Measurements from ENCODE around the gene YWHAE.
"Not testable (repeated sequence)": the region's sequence is repeated elsewhere in the genome, so short reads cannot be mapped to it uniquely, and the experiment has no call there.

YWHAE gene

GRCh38 chr17:1324201-1324771 is 75.7 kb downstream of the YWHAE start:
- no peak for DNase-seq

DNA sequence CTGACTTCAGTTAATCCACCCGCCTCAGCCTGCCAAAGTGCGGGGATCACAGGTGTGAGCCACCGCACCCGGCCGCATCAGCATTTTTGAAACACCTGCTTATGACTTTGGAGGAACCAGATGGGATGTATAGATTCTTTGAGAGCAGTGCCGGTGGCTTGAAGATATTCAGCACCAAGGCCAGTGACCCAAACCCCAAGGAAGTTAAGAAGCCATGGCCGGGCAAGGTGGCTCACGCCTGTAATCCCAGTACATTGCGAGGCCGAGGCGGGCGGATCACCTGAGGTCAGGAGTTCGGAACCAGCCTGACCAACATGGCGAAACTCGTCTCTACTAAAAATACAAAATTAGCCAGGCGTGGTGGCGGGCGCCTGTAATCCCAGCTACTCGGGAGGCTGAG is 76.7 kb downstream of the YWHAE start:
- DNase-seq = no peak

GRCh38 chr17:1322480-1322879 is 77.5 kb downstream of the YWHAE start:
- no peak for DNase-seq

DNA sequence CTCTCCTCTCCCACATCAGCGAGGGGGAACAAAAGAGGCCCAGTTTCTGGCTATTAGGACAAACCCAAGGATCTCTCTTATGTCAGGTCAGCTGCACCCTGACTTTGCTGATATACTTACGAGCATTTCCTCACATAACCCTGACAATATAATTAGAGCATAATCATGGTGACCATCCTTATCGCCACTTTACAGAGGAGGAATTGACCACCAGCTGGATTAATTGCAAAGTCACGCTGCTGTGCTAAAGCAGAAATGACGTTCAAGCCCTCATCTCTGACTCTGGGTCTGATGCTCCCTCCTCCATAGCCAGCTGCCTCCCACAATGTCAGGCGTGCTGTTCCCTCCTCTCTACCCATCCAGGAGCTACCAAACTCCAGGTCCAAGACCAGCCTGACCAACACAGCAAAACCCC is 78.0 kb downstream of the YWHAE start:
- no peak for DNase-seq

DNA sequence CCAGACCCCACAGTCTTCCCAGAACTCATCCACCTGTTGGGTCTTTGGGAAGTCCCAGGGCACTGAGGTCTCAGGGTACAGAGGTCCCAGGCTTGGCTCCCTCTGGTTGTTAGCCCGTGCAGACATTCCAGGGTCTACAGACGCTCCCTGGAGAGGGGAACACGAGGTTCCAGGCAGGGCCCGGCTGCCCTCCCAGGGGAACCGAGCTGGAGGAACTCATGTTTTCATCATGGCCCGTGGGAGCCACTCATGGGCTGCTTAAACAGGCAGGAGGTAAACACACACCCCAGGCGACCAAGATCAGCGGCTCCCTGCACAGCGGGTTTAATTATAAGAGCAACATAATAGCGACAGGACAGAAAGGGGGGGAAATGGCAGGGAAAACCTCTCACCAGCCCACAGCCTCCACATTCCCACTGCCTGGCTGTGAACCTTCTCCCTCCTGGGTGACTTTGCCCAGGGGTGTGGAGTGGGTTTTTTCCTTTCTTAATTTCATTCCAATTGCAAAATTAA is 84.1 kb downstream of the YWHAE start:
- no peak for DNase-seq

- DNase-seq = no peak
Measured at GRCh38 chr17:1315409-1315808, 84.6 kb downstream of the YWHAE start.

- DNase-seq = no peak
Measured at GRCh38 chr17:1313270-1314005, 86.6 kb downstream of the YWHAE start.

- DNase-seq = peak; percentile 15
Measured at GRCh38 chr17:1312261-1312870, 87.7 kb downstream of the YWHAE start.

GRCh38 chr17:1307829-1308228 is 92.2 kb downstream of the YWHAE start:
- not testable (repeated sequence) for DNase-seq

DNA sequence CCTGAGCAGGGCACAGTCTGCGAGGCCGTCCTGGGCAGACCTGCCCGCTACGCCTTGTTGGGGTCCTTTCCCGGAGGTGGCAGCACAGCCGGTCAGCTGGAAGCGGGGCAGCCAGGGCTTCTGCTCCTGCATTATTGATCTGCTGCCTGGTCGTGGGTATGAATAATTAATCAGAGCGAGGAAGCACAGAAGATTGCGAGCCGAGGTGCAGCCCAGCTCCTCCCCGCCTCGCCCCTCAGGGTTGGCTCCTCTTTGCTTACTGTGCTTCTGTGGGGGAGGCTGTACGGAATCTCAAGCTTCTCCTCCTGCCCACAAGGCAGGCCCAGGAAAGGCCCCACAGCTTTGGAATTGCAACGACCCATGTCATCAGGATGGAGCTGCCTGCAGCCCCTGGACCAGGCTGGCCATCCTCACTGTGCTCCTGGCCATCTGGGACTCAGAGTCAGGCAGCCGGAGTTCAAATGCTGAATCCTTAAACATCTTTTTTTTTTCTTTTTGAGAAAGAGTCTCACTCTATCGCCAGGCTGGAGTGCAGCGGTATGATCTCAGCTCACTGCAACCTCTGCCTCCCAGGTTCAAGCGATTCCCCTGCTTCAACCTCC is 95.0 kb downstream of the YWHAE start:
- DNase-seq = no peak

GRCh38 chr17:1304522-1304921 is 95.5 kb downstream of the YWHAE start:
- no peak for DNase-seq

DNA sequence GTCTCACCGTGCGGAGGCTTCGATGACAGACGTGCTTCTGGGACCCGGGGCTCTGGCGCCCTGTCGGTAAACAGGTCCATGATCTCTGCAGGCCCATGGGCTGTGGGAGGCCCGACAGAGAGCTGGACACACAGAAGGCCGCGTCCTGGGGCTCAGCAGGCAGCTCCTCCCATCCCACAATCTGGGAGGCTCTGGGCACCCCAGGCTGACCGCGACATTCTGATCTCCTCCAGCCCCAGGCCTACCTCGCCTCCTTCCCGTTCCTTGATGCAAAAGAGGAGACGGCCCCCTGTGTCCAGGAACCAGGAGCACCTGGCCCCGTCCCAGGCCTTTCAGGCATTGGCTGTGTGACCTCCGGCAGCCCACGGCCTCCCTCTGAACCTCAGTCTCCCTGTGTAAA is 97.3 kb downstream of the YWHAE start:
- no peak for DNase-seq

DNA sequence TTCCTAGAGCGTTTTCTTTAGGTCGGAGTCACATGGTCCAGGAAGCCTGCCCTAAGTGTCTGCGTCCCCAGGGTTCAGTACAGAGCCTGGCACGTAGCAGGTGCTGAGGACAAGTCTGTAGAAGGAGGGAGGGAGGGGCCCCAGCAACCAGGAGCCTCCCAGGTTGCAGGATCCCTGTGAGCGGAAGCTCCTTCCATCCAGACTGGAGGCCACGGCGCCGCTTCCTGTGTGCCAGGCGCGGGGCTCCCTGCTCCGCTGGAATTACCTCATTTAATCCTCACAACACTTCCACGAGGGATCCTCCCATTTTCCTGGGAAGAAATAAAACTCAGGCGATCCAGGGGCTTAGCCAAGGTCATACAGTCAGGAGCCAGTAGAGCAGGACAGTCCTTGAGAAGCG is 98.5 kb downstream of the YWHAE start:
- no peak for DNase-seq

DNA sequence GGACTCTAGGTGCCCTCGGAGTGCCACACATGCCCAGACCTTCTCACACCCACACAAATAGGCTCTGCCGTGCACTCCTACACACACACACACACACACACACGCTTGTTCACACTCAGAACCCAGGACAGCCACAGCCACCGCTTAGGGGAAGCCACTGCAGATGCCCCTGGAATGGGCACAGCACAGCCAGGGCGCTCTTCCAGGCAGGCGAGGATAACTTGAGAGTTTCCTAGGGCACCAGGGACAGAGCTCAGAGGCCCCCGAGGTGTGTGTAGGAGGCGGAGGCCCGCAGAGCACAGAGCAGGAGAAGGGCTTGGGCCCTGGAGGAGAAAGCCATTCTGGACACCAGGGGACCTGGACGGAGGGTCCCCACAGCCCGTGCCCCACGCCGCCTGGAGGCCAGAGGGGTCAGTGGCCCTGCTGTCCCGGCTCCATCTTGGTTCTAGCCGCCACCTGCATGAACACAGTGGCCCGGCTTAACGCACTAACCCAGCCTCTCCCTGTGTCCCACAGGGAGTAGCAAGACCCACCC is 99.6 kb downstream of the YWHAE start:
- DNase-seq = no peak

DNA sequence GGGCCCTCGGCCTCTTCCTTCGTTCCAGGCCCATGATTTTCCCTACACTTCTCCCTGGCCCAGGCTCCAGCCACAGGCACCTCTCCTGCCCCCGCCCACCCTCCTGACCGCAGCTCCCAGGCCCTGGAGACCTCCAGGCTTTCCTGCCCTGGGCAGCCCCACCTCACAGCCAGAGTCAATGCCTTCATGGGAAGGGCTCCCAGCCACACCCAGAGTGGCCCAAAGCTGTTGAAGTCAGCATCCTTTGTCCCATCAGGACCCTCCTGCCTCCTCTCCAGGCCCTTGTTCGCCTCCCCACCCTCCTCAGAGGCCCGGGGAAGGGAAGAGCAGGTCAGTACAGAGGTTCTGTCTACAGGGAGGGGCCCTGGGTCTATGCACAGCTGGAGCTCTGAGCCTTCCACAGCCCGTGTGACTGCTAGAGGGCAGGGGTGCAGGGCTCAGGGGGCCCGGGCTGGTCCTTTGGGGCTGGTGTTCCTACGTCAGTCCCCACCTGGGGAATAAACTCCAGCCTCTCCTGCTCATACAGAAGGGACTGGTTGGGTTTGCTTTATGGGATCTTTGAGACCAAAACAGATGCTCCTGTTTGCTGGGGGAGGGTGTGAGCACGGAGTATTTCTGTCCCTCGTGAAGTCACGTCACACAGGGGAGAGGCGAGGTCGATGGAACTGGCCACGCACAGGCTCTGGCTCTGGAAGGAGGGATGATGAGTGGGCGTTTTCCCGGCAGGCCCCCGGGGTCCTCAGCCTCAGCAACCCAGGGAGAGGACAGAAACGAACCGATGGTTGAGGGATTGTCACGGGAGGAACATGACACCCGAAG is 100.3 kb downstream of the YWHAE start:
- no peak for DNase-seq

- peak; percentile 31 for DNase-seq
Measured at GRCh38 chr17:1298606-1299005, 101.4 kb downstream of the YWHAE start.

Data from stimulated activated CD4-positive, alpha-beta T cell treated with anti-CD3 and anti-CD28 coated beads, Interleukin-1b, Interleukin-23, amount 100 ng/mL, for 48 hours (primary cell).